Brain pericyte (primary cell): ENCODE results near the gene PLD4.

Experiments used
- DNase-seq: peaks from one replicate; pipeline ENCODE4 v3.0.0-alpha.2; 2012; ENCODE audit warnings: low read depth, low spot score

PLD4 gene

GRCh38 chr14:104928391-104929133 is 3.9 kb downstream of the PLD4 start:
- no peak for DNase-seq

GRCh38 chr14:104929268-104930230 is 4.9 kb downstream of the PLD4 start:
- no peak for DNase-seq

GRCh38 chr14:104930526-104931303 is 6.0 kb downstream of the PLD4 start:
- DNase-seq = no peak

GRCh38 chr14:104931304-104931770 is 6.7 kb downstream of the PLD4 start:
- no peak for DNase-seq

GRCh38 chr14:104931771-104932675 is 7.3 kb downstream of the PLD4 start:
- DNase-seq = no peak

- DNase-seq = no peak
Measured at GRCh38 chr14:104932676-104933631, 8.3 kb downstream of the PLD4 start.

- DNase-seq = no peak
Measured at GRCh38 chr14:104933746-104934733, 9.4 kb downstream of the PLD4 start.

- DNase-seq = no peak
Measured at GRCh38 chr14:104935026-104935650, 10.5 kb downstream of the PLD4 start.

- DNase-seq = no peak
Measured at GRCh38 chr14:104935955-104936354, 11.3 kb downstream of the PLD4 start.

GRCh38 chr14:104936361-104937155 is 11.9 kb downstream of the PLD4 start:
- no peak for DNase-seq

- no peak for DNase-seq
Measured at GRCh38 chr14:104937161-104937560, 12.5 kb downstream of the PLD4 start.

GRCh38 chr14:104937694-104938365 is 13.2 kb downstream of the PLD4 start:
- no peak for DNase-seq

GRCh38 chr14:104938436-104938835 is 13.8 kb downstream of the PLD4 start:
- no peak for DNase-seq

- no peak for DNase-seq
Measured at GRCh38 chr14:104938960-104939359, 14.3 kb downstream of the PLD4 start.

GRCh38 chr14:104939666-104940410 is 15.2 kb downstream of the PLD4 start:
- no peak for DNase-seq
